Measurements from ENCODE around the gene FCHO1. TPM values are rescaled to one million over a fixed set of nuclear protein-coding genes. Genes with fewer than 3 reads are reported as not detected.
A peak's percentile ranks its signal among the peaks of the same experiment; 100 is the strongest.

FCHO1 gene
- total and polyA plus RNA-seq, 10 of the 15 experiments (the other 5 are each of a cell fraction or from before 2014, with no cell fraction given): 0.14 to 45.8 (median 15.8) TPM

DNA sequence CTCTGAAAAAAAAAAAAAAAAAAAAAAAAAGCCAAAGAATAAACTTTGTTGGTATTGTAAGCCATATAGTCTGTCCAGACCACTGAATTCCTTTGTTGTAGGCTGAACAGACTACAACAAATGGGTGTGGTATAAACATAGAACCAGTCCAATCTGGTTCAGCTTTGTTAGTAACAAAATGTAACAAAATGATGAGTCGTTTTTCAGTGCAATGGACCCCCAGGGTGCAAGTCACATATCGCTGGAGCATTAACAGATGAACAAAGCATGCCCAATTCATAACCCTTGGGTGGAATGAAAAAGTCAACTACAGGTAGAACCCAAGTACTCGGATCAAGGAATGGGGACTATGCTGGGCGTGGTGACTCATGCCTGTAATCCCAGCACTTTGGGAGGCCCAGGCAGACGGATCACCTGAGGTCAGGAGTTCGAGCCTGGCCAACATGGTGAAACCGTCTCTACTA lies 13.6 kb upstream of the FCHO1 start (continued):
- TF ChIP-seq, protein P1, sequence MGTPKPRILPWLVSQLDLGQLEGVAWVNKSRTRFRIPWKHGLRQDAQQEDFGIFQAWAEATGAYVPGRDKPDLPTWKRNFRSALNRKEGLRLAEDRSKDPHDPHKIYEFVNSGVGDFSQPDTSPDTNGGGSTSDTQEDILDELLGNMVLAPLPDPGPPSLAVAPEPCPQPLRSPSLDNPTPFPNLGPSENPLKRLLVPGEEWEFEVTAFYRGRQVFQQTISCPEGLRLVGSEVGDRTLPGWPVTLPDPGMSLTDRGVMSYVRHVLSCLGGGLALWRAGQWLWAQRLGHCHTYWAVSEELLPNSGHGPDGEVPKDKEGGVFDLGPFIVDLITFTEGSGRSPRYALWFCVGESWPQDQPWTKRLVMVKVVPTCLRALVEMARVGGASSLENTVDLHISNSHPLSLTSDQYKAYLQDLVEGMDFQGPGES (IDR thresholded peaks at IDR 0.05): no peak
- TF ChIP-seq PML (IDR thresholded peaks at IDR 0.05; ENCODE audit: low read length) (no peak), MEF2A (IDR thresholded peaks at IDR 0.05; ENCODE audit: insufficient read depth, low read depth, low read length) (no peak)

DNA sequence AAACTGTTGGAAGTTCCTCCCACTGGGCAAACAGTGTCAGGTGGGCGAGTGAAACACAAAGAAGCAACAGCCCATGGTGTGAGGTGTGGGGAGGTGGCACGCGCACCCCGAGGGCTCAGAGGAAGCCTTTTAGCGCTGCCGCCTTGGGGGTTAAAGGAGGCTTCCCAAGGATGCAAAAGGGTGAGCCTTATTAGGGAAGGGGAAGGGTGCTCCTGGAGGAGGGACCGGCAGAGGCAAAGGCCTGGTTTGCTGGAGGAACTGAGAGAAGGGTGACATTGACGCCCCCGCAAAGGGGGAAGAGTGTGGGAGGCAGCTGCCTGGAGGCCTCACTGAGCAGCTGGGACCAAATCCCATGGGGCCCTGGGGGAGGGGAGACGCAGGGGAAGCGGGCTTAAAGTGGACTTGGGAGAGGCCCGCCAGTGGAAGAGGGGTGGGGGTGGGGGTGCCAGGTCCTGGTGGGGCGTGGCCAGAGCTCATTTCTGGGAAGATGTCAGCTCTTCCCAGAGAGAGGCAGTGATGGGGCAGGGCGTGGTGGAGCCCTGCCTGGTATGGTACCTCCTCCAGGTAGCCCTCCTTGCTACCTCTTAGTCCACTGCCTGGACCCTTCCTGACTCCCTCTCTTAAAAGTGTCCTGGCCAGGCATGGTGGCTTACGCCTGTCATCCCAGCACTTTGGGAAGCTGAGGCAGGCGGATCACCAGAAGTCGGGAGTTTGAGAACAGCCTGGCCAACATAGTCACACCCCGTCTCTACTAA lies 12.0 kb upstream of the FCHO1 start:
- in situ Hi-C loops (cut with MboI) (no loop called here), intact Hi-C loops (cut with micrococcal nuclease; ENCODE audit: unreplicated experiment) (no loop called here)
- ChIA-PET RAD21 (ENCODE audit: unreplicated experiment) (interaction anchor here (0.7 to 7.1 kb wide), 9 partner anchors 8 to 37 kb away, joined by 3 to 76 read pairs (median 3); partner anchors contain the start of gene FCHO1), SMC1A (ENCODE audit: uncharacterized antibody, unreplicated experiment) (interaction anchor here (0.8 to 9.9 kb wide), 7 partner anchors 9 to 38 kb away, joined by 4 to 93 read pairs (median 10); partner anchors contain the start of genes FCHO1 and MAP1S), CTCF (interaction anchor here (0.8 to 3.4 kb wide), 9 partner anchors 8 to 37 kb away, joined by 3 to 20 read pairs (median 3); partner anchors contain the start of gene FCHO1), POLR2A (interaction anchor here (0.7 to 3.3 kb wide), 7 partner anchors 9 to 20 kb away, joined by 3 to 22 read pairs (median 9); partner anchors contain the start of genes FCHO1 and MAP1S)
- H3K9me3 ChIP-seq (replicated peaks; ENCODE audit: control insufficient read depth, insufficient read depth, low read length): no peaks in the 10 kb centered on the region
- DNase-seq (ENCODE audit: low read depth, low spot score) (peak; percentile 40), FAIRE-seq (peak; percentile 62), ATAC-seq (peak; percentile 83)
- peak overlapping the region; percentile 31 for H3K4me2 ChIP-seq (ENCODE audit: control insufficient read depth, insufficient read depth)
- peaks cover 4 to 6% of the 10 kb centered on the region in 2 experiments; a peak in 3 of 4 replicates for H3K36me3 ChIP-seq (ENCODE audit: control insufficient read depth in 2 of 2, insufficient read depth in 2 of 2, low read length in 1 of 2)
- no peaks in the 10 kb centered on the region for H3K79me2 ChIP-seq (ENCODE audit: control insufficient read depth, insufficient read depth, low read length)
- H3K4me3 ChIP-seq: no peak overlapping the region
- no peak overlapping the region; the same call in 1 of the 2 replicates for H3K9ac ChIP-seq (ENCODE audit: control insufficient read depth, insufficient read depth, low read length)
- peak overlapping the region; percentile 45; the same call in 1 of the 2 replicates for H3K27ac ChIP-seq (ENCODE audit: control insufficient read depth, insufficient read depth)
- H3K4me1 ChIP-seq (ENCODE audit: control insufficient read depth, insufficient read depth, low read length): peaks cover 16% of the 10 kb centered on the region
- H2AFZ ChIP-seq (ENCODE audit: control insufficient read depth, low read depth, low read length): peak overlapping the region; percentile 39
- no peaks in the 10 kb centered on the region for H3K27me3 ChIP-seq (replicated peaks in 1 of 2; ENCODE audit: control insufficient read depth in 2 of 2, insufficient read depth in 2 of 2, low read length in 1 of 2)
- no peaks in the 10 kb centered on the region for H4K20me1 ChIP-seq (ENCODE audit: control insufficient read depth, insufficient read depth)
- BruUV-seq (replicated peaks): no TSS peak
- WGBS (ENCODE audit: insufficient coverage, insufficient replicate concordance, low lambda C conversion rate, missing lambda C conversion rate): 17% methylated on average over 14 of the region's 18 CpGs
- TF ChIP-seq RAD21 (IDR thresholded peaks at IDR 0.05; ENCODE audit: insufficient read depth, low read depth, low read length) (no peak), ETV6 (conservative IDR thresholded peaks at IDR 0.05 in 1 of 2, IDR thresholded peaks at IDR 0.05 in 1 of 2; ENCODE audit: borderline replicate concordance in 1 of 2, low read depth in 1 of 2) (no peak), FOS (IDR thresholded peaks at IDR 0.05; ENCODE audit: borderline replicate concordance, extremely low read depth, insufficient read length) (no peak), WRNIP1 (IDR thresholded peaks at IDR 0.05; ENCODE audit: borderline replicate concordance, low read depth, low read length) (no peak), NR2F1 (conservative IDR thresholded peaks at IDR 0.05) (peak; percentile 41; the same call in 1 of the 2 replicates), MTA2 (IDR thresholded peaks at IDR 0.05; ENCODE audit: low read depth) (peak; percentile 53; the same call in 1 of the 2 replicates), EED (IDR thresholded peaks at IDR 0.05; ENCODE audit: low read depth) (peak; percentile 84)
- TF ChIP-seq, protein P2, sequence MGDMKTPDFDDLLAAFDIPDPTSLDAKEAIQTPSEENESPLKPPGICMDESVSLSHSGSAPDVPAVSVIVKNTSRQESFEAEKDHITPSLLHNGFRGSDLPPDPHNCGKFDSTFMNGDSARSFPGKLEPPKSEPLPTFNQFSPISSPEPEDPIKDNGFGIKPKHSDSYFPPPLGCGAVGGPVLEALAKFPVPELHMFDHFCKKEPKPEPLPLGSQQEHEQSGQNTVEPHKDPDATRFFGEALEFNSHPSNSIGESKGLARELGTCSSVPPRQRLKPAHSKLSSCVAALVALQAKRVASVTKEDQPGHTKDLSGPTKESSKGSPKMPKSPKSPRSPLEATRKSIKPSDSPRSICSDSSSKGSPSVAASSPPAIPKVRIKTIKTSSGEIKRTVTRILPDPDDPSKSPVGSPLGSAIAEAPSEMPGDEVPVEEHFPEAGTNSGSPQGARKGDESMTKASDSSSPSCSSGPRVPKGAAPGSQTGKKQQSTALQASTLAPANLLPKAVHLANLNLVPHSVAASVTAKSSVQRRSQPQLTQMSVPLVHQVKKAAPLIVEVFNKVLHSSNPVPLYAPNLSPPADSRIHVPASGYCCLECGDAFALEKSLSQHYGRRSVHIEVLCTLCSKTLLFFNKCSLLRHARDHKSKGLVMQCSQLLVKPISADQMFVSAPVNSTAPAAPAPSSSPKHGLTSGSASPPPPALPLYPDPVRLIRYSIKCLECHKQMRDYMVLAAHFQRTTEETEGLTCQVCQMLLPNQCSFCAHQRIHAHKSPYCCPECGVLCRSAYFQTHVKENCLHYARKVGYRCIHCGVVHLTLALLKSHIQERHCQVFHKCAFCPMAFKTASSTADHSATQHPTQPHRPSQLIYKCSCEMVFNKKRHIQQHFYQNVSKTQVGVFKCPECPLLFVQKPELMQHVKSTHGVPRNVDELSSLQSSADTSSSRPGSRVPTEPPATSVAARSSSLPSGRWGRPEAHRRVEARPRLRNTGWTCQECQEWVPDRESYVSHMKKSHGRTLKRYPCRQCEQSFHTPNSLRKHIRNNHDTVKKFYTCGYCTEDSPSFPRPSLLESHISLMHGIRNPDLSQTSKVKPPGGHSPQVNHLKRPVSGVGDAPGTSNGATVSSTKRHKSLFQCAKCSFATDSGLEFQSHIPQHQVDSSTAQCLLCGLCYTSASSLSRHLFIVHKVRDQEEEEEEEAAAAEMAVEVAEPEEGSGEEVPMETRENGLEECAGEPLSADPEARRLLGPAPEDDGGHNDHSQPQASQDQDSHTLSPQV (IDR thresholded peaks at IDR 0.05): no peak
- TF ChIP-seq, protein P3, sequence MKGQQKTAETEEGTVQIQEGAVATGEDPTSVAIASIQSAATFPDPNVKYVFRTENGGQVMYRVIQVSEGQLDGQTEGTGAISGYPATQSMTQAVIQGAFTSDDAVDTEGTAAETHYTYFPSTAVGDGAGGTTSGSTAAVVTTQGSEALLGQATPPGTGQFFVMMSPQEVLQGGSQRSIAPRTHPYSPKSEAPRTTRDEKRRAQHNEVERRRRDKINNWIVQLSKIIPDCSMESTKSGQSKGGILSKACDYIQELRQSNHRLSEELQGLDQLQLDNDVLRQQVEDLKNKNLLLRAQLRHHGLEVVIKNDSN (IDR thresholded peaks at IDR 0.05; ENCODE audit: borderline replicate concordance, extremely low read length, insufficient read depth, low read depth, low read length): no peak
- TF ChIP-seq, protein P4, sequence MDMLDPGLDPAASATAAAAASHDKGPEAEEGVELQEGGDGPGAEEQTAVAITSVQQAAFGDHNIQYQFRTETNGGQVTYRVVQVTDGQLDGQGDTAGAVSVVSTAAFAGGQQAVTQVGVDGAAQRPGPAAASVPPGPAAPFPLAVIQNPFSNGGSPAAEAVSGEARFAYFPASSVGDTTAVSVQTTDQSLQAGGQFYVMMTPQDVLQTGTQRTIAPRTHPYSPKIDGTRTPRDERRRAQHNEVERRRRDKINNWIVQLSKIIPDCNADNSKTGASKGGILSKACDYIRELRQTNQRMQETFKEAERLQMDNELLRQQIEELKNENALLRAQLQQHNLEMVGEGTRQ (IDR thresholded peaks at IDR 0.05; ENCODE audit: borderline replicate concordance, low read depth, low read length): no peak

Data from GM12878 (cell line).